Astrocyte (in vitro differentiated cells and primary cell): Measurements from ENCODE around the gene DISC1. TPM values are rescaled to one million over a fixed set of nuclear protein-coding genes. Genes with fewer than 3 reads are reported as not detected.
"Not testable (repeated sequence)": the region's sequence is repeated elsewhere in the genome, so short reads cannot be mapped to it uniquely, and the experiment has no call there.

ENCODE experiments used
- DNase-seq: peaks from one replicate; pipeline ENCODE4 v3.0.0-alpha.2; 2010; ENCODE audit warnings: low read depth
- FAIRE-seq: peaks from 2 replicates; lab custom pipeline; 2011; peaks lifted over from hg19 to GRCh38; lab: Jason Lieb, UNC
- H2AFZ ChIP-seq: 2 replicates; pipeline ENCODE4 v1.6.0; 2012; ENCODE audit warnings: low read depth, low read length, inconsistent platforms
- H3K27ac ChIP-seq: 2 replicates; pipeline ENCODE4 v1.5.1; 2011; ENCODE audit warnings: low read depth, low read length, inconsistent platforms
- H3K27me3 ChIP-seq: 2 replicates; pipeline ENCODE4 v1.6.0; 2011; ENCODE audit warnings: low read length, inconsistent platforms; ENCODE audit not compliant: insufficient read depth
- H3K36me3 ChIP-seq: 2 replicates; pipeline ENCODE4 v1.5.1; 2011; ENCODE audit warnings: low read length, inconsistent platforms; ENCODE audit not compliant: insufficient read depth
- H3K4me1 ChIP-seq: 2 replicates; pipeline ENCODE4 v1.5.1; 2011; ENCODE audit warnings: low read length, inconsistent platforms; ENCODE audit not compliant: insufficient read depth
- H3K4me2 ChIP-seq: 2 replicates; pipeline ENCODE4 v1.6.0; 2012; ENCODE audit warnings: low read length, inconsistent platforms
- H3K4me3 ChIP-seq: 2 replicates; pipeline ENCODE4 v1.5.1; 2011; ENCODE audit warnings: low read depth, mild to moderate bottlenecking, low read length, inconsistent platforms; ENCODE audit not compliant: insufficient read depth
- H3K79me2 ChIP-seq: 2 replicates; pipeline ENCODE4 v1.6.0; 2012; ENCODE audit warnings: mild to moderate bottlenecking, low read length, inconsistent platforms; ENCODE audit not compliant: insufficient read depth
- H3K9ac ChIP-seq: 2 replicates; pipeline ENCODE4 v1.6.0; 2012; ENCODE audit warnings: mild to moderate bottlenecking, low read length, inconsistent platforms
- H3K9me3 ChIP-seq: 2 replicates; pipeline ENCODE4 v1.5.1; 2012; ENCODE audit warnings: low read depth, mild to moderate bottlenecking, low read length, inconsistent platforms; ENCODE audit not compliant: insufficient read depth
- H4K20me1 ChIP-seq: 2 replicates; pipeline ENCODE4 v1.6.0; 2012; ENCODE audit warnings: low read length, inconsistent platforms; ENCODE audit not compliant: insufficient read depth
- H3K27ac Mint-ChIP-seq: one replicate; pipeline ENCODE4 v1.8.0; 2021; ENCODE audit warnings: mild to moderate bottlenecking, mixed read lengths; ENCODE audit not compliant: unreplicated experiment
- H3K27me3 Mint-ChIP-seq: one replicate; pipeline ENCODE4 v1.8.0; 2021; ENCODE audit warnings: low read depth, mixed read lengths; ENCODE audit not compliant: unreplicated experiment
- H3K36me3 Mint-ChIP-seq: one replicate; pipeline ENCODE4 v1.8.0; 2021; ENCODE audit warnings: low read depth, mixed read lengths; ENCODE audit not compliant: unreplicated experiment
- H3K4me1 Mint-ChIP-seq: one replicate; pipeline ENCODE4 v1.8.0; 2021; ENCODE audit warnings: low read depth, mixed read lengths; ENCODE audit not compliant: unreplicated experiment
- H3K4me3 Mint-ChIP-seq: one replicate; pipeline ENCODE4 v1.8.0; 2021; ENCODE audit warnings: mild to moderate bottlenecking, moderate library complexity, mixed read lengths; ENCODE audit not compliant: unreplicated experiment
- H3K9me3 Mint-ChIP-seq: one replicate; pipeline ENCODE4 v1.8.0; 2021; ENCODE audit warnings: mild to moderate bottlenecking, mixed read lengths; ENCODE audit not compliant: unreplicated experiment
- CTCF ChIP-seq: IDR thresholded peaks from 2 replicates; pipeline ENCODE4 v1.5.1; 2011; ENCODE audit warnings: low read depth, mild to moderate bottlenecking, inconsistent platforms, low read length, moderate library complexity; ENCODE audit not compliant: insufficient read depth
- EZH2 ChIP-seq: IDR thresholded peaks from 2 replicates; pipeline ENCODE4 v1.6.1; 2012; ENCODE audit warnings: mild to moderate bottlenecking, low read length, inconsistent platforms; ENCODE audit not compliant: insufficient read depth
- total RNA-seq: library from RNA; stranded (reverse); gene quantifications from 2 replicates; pipeline ENCODE4 v1.2.1, GENCODE V29; 2021

DISC1 gene
- total RNA-seq, 1 donor from 2014 or later: 9.1 TPM

GRCh38 chr1:231667896-231668506 is 41.4 kb downstream of the DISC1 start:
- Histone ChIP-seq H3K27ac (no peak overlapping the region), H3K9me3 (no peaks in the 10 kb centered on the region), H3K79me2 (no peaks in the 10 kb centered on the region), H3K9ac (no peak overlapping the region), H4K20me1 (no peaks in the 10 kb centered on the region), H3K4me2 (no peak overlapping the region), H3K4me3 (no peak overlapping the region), H3K4me1 (no peaks in the 10 kb centered on the region), H2AFZ (no peak overlapping the region), H3K36me3 (no peaks in the 10 kb centered on the region), H3K27me3 (no peaks in the 10 kb centered on the region)
- no peaks in the 10 kb centered on the region for H3K27me3 Mint-ChIP-seq
- no peak for TF ChIP-seq CTCF
- no peak for TF ChIP-seq EZH2
- H3K4me1 Mint-ChIP-seq: no peaks in the 10 kb centered on the region
- H3K9me3 Mint-ChIP-seq: peaks cover 7% of the 10 kb centered on the region
- DNase-seq (no peak), FAIRE-seq (no peak)
- no peak overlapping the region for H3K4me3 Mint-ChIP-seq
- H3K27ac Mint-ChIP-seq: no peak overlapping the region
- peaks cover 2% of the 10 kb centered on the region for H3K36me3 Mint-ChIP-seq

GRCh38 chr1:231668826-231669225 is 42.2 kb downstream of the DISC1 start:
- H3K9me3 ChIP-seq: no peaks in the 10 kb centered on the region
- H3K27ac Mint-ChIP-seq: no peak overlapping the region
- H3K4me3 Mint-ChIP-seq: no peak overlapping the region
- H3K36me3 ChIP-seq: no peaks in the 10 kb centered on the region
- no peaks in the 10 kb centered on the region for H4K20me1 ChIP-seq
- no peak overlapping the region for H3K4me2 ChIP-seq
- peaks cover 2% of the 10 kb centered on the region for H3K36me3 Mint-ChIP-seq
- no peaks in the 10 kb centered on the region for H3K27me3 Mint-ChIP-seq
- no peak overlapping the region for H3K9ac ChIP-seq
- H3K4me1 Mint-ChIP-seq: no peaks in the 10 kb centered on the region
- DNase-seq (no peak), FAIRE-seq (no peak)
- no peak overlapping the region for H3K4me3 ChIP-seq
- H3K9me3 Mint-ChIP-seq: peaks cover 7% of the 10 kb centered on the region
- H3K27me3 ChIP-seq: no peaks in the 10 kb centered on the region
- no peak overlapping the region for H2AFZ ChIP-seq
- TF ChIP-seq CTCF (no peak), EZH2 (no peak)
- H3K27ac ChIP-seq: no peak overlapping the region
- H3K4me1 ChIP-seq: no peaks in the 10 kb centered on the region
- no peaks in the 10 kb centered on the region for H3K79me2 ChIP-seq

- H3K36me3 Mint-ChIP-seq, H3K4me3 ChIP-seq, H3K9me3 Mint-ChIP-seq, H3K36me3 ChIP-seq, H3K4me1 ChIP-seq, H2AFZ ChIP-seq, DNase-seq, H3K4me3 Mint-ChIP-seq, H3K27ac ChIP-seq, H3K4me2 ChIP-seq, H3K27me3 Mint-ChIP-seq, FAIRE-seq, H3K27me3 ChIP-seq, H3K9ac ChIP-seq, H3K79me2 ChIP-seq, H3K9me3 ChIP-seq, H3K4me1 Mint-ChIP-seq, H4K20me1 ChIP-seq, H3K27ac Mint-ChIP-seq: not testable (repeated sequence)
These were observed 43.5 kb downstream of the DISC1 start for GRCh38 chr1:231669864-231670621.
